CD4-positive, alpha-beta T cell treated with Interleukin-15 for 4 hours (primary cell): Measurements from ENCODE around the gene ZFP37.
"Not testable (repeated sequence)": the region's sequence is repeated elsewhere in the genome, so short reads cannot be mapped to it uniquely, and the experiment has no call there.

Experiments used
- DNase-seq: peaks from one replicate; pipeline ENCODE4 v3.0.0-alpha.2; 2020; ENCODE audit warnings: low spot score

ZFP37 gene

DNA sequence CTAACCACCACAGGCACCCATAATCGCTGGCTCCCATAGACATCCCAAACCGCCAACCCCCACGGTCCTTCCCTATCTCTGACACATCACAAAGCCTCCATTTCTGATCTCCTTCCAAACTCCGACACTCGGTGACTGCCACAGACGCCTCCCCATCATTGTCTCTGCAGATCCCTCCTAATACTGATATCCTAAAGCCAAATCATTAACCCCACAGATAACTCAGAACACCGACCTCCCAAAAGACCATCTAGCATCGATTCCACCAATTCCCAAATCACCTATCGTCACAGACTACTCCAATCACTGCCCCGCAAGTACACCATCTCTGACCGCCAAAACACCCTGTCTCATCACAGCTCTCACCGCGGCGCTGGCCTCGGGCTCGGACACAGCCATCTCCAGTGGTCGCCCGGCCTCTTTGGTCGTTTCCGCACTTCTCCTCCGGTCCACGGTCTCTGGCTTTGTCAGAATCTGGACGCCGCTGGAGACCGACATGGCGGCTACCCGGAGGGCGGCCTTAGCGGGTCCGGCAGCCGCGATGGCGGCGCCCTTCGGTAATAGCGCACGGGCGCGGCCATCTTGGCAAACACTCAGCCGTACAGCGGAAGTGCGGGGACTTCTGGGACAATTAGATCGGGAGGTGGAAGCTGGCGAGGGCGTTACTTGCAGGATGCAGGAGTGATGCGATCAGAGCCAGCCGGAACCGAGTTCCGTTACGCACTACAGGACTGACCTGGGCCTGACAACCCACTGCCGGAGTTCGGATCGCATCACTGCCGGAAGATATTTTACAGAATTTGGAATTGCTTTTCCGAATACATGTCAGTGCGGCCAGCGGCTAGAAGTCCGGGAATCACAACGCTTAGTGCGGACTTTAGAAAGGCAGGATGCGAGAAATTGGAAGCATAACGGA is at the start of gene ZFP37:
TSS of gene ZFP37 (minus strand) at position 534 of the 916 bp plus-strand sequence. CDS start at position 498, 36 bp downstream.
- peak; percentile 73 for DNase-seq

DNA sequence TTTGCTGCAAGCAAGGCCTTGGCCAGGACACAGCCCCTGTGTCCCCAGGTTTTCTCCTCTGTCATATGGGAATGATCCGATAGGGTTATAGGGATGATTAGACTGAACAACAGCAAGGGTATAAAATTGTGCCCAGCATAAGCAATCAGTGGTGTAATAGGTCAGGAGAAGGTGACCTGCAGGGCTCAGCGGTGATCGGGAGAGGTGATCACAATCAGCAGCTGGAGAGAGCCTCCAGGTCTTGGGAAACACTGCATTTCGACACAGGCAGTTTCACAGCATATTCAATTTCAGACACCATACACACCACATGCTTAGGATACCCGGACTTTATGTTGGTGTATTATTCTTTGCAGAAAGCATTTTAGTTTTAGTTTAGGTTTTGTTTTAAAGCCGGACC is 48.8 kb upstream of the ZFP37 start:
- DNase-seq: not testable (repeated sequence)

DNA sequence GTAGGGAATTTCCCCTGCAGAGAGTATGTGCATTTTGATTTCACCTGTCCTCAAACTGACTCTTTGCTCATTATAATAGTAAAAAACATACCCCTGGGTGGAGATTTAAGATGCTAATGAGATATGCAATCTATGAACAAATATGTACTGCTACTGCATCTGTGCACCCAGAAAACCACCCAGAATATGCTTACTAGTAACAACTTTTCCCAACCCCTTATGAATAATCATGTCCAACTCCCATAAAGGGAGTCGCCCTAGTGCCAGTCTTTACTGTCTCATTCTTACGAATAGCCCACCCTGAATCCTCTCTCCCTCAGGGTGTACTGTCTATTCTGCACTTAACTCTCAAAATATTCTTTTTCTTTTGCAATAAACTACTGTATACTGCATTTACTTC is 39.0 kb upstream of the ZFP37 start:
- no peak for DNase-seq

DNA sequence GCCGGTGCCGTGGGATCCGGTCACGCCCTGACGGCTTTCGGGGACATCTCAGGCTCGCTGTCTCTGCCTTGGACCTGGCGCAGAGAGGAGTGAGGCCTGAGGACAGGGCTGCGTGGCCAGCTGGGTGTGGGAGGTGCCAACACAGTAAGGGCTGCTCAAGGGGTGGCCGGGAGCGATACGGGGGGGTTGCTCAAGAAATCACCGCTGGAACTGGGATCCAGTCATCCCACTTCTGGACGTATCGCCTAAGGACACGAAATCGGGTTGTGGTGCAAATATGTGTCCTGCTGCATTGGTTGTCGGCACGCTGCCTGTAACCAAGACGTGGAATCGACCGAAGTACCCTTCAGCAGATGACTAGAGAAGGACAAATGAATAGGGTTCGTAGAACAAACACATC is 33.4 kb upstream of the ZFP37 start:
- not testable (repeated sequence) for DNase-seq

DNA sequence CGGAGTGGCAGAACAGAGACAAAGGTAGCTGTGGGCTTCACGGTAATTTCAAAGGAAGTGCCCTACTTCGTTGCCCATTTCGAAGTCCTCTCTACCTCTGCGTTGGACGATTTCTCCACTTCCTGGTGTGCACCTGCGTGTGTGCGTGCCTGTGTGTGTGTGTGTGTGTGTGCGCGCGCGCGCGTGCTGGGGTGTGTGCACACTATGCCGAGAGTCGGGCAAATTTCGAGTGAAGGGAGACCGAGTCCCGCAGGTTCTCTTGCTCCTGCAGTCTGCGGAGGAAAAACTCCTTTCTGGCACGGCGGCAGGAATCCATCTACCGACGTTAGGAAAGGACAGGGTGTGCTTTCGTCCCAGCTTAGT is 32.6 kb upstream of the ZFP37 start:
- DNase-seq: not testable (repeated sequence)

DNA sequence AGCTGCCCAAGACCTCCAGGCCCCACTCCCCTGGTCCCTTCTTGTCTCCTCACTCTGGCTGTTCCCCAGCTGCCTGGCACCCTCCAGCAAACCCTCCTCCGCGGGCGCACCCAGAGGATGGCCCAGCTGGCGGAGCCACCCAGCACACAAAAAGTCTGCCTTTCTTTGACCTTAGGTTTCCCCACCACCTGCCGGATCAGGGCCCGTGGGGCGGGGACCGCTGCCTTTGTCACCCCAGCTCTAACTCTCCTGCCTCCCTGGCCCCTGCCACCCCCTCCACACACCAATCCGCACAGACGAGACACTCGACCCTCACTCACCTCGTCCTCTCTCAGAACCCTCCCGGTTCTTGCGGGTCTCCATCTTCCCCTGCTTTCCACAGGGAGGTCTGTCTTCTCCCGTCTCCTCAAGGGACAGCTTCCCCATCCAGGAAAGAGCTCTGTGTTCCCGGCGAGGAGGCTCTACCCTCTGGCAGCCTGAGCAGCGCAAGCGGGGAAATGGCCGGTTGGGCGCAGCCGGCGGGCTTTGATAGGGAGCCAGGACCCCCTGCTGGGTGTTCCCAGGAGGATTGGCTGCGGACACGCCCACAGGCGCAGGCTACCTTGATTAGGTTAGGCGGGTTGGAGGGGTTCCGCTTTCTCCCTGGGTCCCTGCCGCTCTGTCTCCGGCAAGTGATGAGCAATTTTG is 32.1 kb upstream of the ZFP37 start:
- DNase-seq: not testable (repeated sequence)

DNA sequence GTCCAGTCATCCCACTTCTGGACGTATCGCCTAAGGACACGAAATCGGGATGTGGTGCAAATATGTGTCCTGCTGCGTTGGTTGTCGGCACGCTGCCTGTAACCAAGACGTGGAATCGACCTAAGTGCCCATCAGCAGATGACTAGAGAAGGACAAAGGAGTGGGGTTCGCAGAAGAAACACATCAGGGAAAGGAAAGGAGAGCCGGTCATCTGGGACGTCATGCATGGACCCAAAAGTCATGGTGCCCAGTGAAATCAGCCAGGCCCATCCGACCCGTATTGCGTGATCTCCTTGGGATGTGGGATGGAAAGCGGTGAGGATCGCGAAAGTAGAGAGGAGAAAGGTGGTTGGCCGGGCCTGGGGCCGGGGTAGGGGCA is 6.4 kb upstream of the ZFP37 start:
- DNase-seq: not testable (repeated sequence)

DNA sequence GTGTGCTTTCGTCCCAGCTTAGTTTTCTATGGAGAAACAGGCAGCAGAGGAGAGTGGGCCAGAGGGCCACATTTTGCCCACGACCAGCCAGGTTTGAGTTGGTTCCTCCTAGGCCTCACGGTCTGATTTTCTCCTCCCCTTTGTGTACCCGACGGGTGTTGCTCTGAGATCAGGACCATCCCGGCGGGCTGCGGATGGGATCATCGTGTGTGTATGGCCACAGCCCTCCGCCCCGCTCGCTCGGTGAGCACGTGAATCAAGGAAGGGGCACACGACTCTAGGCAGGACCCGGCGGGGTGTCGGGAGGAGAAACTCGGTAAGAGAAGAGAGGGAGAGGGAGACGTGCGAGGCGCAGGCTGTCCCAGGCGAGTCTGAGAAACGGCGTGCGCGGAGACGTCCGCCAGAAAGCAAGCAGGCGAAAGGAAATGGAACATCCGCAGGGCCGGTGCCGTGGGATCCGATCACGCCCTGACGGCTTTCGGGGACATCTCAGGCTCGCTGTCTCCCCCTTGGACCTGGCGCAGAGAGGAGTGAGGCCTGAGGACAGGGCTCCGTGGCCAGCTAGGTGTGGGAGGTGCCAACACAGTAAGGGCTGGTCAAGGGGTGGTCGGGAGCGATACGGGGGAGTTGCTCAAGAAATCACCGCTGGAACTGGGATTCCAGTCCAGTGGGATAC is 5.9 kb upstream of the ZFP37 start:
- not testable (repeated sequence) for DNase-seq

DNA sequence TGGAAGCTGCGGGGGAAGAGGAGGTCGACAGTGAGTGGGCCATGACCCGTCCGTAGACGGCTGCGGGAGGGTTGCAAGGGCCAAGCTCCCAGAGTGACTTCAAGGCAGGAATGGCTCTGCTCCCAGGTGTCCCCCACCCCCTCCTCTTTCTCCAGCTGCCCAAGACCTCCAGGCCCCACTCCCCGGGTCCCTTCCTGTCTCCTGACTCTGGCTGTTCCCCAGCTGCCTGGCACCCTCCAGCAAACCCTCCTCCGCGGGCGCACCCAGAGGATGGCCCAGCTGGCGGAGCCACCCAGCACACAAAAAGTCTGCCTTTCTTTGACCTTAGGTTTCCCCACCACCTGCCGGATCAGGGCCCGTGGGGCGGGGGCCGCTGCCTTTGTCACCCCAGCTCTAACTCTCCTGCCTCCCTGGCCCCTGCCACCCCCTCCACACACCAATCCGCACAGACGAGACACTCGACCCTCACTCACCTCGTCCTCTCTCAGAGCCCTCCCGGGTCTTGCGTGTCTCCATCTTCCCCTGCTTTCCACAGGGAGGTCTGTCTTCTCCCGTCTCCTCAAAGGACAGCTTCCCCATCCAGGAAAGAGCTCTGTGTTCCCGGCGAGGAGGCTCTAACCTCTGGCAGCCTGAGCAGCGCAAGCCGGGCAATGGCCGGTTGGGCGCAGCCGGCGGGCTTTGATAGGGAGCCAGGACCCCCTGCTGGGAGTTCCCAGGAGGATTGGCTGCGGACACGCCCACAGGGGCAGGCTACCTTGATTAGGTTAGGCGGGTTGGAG is 4.7 kb upstream of the ZFP37 start:
- DNase-seq: not testable (repeated sequence)

DNA sequence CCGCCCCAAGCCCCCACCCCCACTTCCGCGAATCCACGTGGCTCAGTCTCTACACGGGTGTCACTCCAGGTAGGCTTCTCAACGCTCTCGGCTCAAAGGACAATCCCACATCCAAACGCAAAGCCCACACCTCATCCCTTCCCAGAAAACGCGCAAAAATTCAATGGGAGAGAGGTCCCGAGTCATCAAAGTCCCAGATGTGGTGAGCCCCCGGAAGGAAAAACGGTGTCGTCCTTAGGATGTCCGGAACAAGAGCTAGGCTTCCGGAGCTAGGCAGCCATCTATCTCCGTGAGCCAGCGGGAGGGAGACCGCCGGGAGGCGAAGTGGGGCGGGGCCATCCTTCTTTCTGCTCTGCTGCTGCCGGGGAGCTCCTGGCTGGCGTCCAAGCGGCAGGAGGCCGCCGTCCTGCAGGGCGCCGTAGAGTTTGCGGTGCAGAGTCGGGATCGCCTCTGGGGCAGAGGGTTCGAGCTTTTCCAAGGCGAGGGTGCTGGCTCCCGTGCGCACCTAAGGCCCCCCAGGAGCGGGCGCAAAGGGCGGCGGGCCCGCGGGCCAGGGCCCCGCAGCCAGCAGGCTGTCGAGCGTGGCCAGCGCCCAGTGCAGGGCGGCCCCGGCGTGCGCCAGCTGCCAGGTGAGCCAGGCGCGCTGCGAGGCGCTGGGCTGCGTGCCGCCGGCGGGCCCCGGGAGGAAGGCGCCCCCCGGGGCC is 3.2 kb upstream of the ZFP37 start:
- DNase-seq: not testable (repeated sequence)

DNA sequence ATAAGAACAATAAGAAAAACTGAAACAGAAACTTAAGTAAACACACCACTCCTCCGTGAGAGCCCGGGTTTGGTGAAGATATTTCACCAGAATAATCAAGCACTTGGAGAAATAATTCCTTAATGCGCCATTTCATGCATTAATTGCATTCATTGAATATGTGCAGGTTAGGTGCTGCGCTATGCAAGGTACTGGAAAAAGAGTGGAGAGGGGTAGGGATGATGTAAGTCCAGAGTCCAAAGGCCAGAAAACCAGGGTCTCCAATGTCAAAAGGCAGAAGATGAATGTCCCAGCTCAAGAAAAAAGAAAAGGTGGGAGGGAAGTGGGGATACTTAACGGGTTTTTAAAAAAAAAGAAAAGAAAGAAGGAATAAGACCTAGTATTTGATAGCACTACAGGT is 669 bp upstream of the ZFP37 start:
- no peak for DNase-seq

DNA sequence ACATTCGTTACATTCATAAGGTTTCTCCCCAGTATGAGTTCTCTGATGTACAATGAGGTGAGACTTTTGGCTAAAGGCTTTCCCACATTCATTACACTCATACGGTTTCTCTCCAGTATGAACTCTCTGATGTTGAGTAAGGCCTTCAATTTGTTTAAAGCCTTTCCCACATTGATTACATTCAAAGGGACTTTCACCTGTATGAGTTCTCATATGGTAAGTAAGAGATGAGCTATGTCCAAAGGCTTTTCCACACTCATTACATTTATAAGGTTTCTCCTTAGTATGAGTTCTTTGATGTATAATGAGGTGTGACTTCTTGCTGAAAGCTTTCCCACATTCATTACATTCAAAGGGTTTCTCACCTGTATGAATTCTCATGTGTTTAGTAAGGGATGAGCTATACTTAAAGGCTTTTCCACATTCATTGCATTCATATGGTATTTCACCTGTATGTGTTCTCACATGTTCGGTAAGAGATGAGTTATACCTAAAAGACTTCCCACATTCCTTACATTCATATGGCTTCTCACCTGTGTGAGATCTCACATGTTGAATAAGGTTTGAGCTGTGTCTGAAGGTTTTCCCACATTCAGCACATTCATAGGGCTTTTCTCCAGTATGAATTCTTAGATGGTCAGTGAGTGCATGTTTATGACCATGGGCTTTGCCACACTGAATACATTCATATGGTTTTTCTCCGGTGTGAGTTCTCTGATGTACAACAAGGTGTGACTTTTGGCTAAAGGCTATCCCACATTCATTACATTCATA is 13.5 kb downstream of the ZFP37 start:
- DNase-seq: no peak

DNA sequence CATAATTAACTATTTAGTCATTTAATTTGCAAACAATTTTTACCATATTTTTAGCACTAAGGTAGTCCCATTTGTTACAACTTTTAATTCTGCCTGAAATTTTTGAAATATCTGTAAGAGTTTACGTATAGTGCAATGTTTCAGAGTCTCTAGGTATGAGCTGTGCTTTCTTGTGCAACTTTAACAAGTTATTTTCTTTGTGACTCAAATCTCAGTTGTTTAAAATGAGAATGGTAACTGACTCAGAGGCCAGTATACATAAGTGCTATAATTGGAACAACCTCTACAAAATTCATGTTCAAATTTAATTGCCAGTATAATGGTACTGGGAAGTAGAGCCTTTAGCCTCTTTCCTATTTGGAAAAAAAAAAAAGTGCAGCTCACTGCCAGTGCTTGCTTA is 30.3 kb downstream of the ZFP37 start:
- DNase-seq: no peak

DNA sequence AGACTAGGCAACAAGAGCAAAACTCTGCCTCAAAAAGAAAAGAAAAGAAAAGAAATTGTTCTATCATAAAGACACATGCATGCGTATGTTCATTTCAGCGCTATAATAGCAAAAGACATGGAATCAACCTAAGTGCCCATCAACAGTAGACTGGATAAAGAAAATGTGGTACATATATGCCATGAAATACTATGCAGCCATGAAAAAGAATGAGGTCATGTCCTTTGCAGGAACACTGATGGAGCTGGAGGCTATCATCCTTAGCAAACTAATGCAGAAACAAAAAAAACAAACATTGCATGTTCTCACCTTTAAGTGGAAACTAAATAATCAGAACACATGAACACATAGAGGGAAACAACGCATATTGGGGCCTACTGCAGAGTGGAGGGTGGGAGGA is 38.3 kb downstream of the ZFP37 start:
- no peak for DNase-seq

DNA sequence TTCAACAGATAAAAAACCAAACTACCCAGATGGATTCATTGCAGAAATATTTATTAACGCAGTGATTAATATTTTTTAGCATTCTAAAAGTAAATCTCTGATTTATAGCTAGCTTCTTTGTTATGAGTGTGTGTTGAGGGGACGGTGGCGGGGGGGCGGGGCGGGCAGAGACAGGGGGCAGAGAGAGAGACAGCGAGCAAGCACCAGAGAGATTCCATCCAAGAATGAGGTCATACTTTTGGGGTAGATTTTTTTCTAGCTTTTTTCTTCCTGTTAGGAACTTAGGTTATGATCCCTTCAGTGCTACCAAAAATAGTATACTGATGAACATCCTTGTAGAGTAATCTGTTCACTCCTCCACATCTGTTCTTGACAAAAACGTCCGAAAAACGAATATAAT is 44.0 kb downstream of the ZFP37 start:
- no peak for DNase-seq

DNA sequence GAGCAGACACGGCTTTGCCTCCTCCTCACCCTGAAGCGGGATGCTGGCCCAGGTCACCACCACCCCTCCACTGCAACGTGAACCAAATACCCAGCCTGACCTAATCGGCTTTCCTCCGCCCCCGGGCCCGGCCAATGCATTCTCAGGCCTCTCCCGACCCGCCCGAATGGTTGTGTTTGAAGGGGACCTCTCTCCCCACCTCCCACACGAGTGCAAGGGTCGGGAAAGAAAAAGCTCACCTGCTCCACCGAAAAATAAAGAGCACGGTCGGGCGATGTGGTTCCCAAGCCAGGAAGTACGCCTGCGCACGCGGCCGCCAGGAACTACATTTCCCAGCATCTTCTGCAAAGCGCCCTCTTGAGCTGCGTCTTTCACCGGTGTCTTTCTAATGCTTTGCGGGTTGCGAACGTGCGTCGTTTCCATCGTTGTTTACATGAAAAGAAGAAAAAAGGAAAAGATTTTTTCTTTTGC is 44.6 kb downstream of the ZFP37 start, which contains the start of gene ZNF883:
TSS of gene ZNF883 (minus strand) at position 282 of the 471 bp plus-strand sequence.
- no peak for DNase-seq

DNA sequence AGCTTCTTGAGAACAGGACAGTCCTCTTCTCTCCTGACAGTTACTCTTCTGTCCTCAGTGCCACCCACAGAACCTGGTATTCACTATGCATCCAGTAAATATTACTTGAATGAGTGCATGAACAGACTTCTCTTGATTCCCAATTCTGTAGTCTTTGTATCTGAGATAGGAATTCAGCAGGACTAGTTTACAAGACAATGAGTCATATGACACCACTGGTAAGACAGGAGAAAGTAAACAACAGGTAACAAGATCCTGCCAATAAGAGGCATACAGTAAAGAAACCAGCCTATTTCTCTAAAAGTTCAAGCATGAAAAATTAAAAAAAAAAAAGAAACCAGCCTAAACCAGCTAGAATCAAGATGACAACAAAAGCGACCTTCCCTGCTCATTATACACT is 50.7 kb downstream of the ZFP37 start:
- DNase-seq: no peak

DNA sequence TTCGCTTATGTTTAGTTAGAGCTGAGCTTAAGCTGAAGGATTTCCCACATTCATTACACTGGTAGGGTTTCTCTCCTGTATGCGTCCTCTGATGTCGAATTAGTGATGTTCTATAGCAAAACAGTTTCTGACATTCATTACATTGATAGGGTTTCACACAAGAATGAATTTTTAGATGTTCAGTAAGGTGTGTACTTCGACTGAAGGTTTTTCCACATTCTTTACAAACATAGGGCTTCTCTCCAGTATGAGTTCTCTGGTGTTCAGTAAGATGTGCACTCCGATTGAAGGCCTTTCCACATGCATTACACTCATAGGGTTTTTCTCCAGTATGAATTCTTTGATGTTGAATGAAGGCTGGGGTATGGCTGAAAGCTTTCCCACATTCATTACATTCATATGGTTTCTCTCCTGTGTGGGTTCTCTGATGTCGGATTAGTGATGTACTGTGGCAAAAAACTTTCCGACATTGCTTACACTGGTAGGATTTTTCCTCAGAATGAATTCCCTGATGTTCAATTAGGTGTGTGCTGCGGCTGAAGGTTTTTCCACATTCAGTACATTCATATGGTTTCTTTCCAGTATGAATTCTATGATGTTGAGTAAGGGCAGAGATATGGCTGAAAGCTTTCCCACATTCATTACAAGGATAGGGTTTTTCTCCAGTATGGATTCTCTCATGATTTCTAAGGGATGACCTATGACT is 59.1 kb downstream of the ZFP37 start:
- no peak for DNase-seq
